Tibial nerve (tissue), 3 donors: ENCODE results near the gene SHD.
"Not testable (repeated sequence)": the region's sequence is repeated elsewhere in the genome, so short reads cannot be mapped to it uniquely, and the experiment has no call there.

ENCODE experiments used
- POLR2A ChIP-seq, 2 donors: fragments of 450-650 bp; IDR thresholded peaks; one replicate each; pipeline ENCODE4 v1.6.1; 2017; ENCODE audit warnings: antibody characterized with exemption in 2 of 2, mild to moderate bottlenecking in 2 of 2, moderate library complexity in 2 of 2
- TF ChIP-seq, protein P1 (sequence below), 5 experiments: fragments of 200-600 bp in 3 of 5; fragments of 450-650 bp in 2 of 5; sonication (generic) in 3 of 5; IDR thresholded peaks; one replicate each; pipeline ENCODE4 v1.5.1; 2016 to 2019; ENCODE audit warnings: antibody characterized with exemption in 5 of 5, mild to moderate bottlenecking in 3 of 5, moderate library complexity in 2 of 5

GRCh38 chr19:4231521-4231920 lies 47.5 kb upstream of the SHD start:
- TF ChIP-seq, protein P1, sequence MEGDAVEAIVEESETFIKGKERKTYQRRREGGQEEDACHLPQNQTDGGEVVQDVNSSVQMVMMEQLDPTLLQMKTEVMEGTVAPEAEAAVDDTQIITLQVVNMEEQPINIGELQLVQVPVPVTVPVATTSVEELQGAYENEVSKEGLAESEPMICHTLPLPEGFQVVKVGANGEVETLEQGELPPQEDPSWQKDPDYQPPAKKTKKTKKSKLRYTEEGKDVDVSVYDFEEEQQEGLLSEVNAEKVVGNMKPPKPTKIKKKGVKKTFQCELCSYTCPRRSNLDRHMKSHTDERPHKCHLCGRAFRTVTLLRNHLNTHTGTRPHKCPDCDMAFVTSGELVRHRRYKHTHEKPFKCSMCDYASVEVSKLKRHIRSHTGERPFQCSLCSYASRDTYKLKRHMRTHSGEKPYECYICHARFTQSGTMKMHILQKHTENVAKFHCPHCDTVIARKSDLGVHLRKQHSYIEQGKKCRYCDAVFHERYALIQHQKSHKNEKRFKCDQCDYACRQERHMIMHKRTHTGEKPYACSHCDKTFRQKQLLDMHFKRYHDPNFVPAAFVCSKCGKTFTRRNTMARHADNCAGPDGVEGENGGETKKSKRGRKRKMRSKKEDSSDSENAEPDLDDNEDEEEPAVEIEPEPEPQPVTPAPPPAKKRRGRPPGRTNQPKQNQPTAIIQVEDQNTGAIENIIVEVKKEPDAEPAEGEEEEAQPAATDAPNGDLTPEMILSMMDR (IDR thresholded peaks at IDR 0.05): not testable (repeated sequence)
- not testable (repeated sequence) for TF ChIP-seq POLR2A (IDR thresholded peaks at IDR 0.05)
